CD4-positive, alpha-beta T cell (primary cell): Measurements from ENCODE around the gene TICRR. TPM values are rescaled to one million over a fixed set of nuclear protein-coding genes. Genes with fewer than 3 reads are reported as not detected.

ENCODE experiments used
- ATAC-seq: fragments of 200-7000 bp; cut with Tn5 transposase; one replicate; pipeline ENCODE4 v1.10.0; 2022; ENCODE audit warnings: mild to moderate bottlenecking; ENCODE audit not compliant: poor library complexity
- CTCF ChIA-PET: fragments of 350-600 bp; sonication (Branson Sonifier 250); formaldehyde crosslinking; loops from one replicate; lab custom pipeline; 2021; ENCODE audit warnings: antibody characterized with exemption, inconsistent platforms; lab: Charles Lee
- POLR2A ChIA-PET: fragments of 350-600 bp; sonication (Branson Sonifier 250); formaldehyde crosslinking; loops from one replicate; lab custom pipeline; 2021; ENCODE audit warnings: antibody characterized with exemption, inconsistent platforms; lab: Charles Lee
- DNase-seq, 14 experiments: peaks; one replicate each; pipeline ENCODE4 v3.0.0-alpha.2; 2013 to 2020; ENCODE audit warnings: mixed read lengths in 2 of 14
- H3K27ac ChIP-seq, 2 donors: one replicate each; pipeline versions ENCODE4 v1.5.1 to v1.7.0; 2013; ENCODE audit warnings: low read length in 2 of 2, low read depth in 1 of 2, mild to moderate bottlenecking in 1 of 2
- H3K27me3 ChIP-seq, 2 experiments: 1 replicate in 1 of 2; 2 replicates in 1 of 2; pipeline versions ENCODE4 v1.6.1 to v1.7.0; 2013; ENCODE audit warnings: low read length in 2 of 2, control low read depth in 1 of 2, mild to moderate bottlenecking in 1 of 2, moderate library complexity in 1 of 2; ENCODE audit not compliant: insufficient read depth in 2 of 2, control insufficient read depth in 1 of 2
- H3K36me3 ChIP-seq: one replicate; pipeline ENCODE4 v1.6.1; 2013; ENCODE audit warnings: low read length, control low read depth; ENCODE audit not compliant: insufficient read depth
- H3K4me1 ChIP-seq: one replicate; pipeline ENCODE4 v1.6.1; 2013; ENCODE audit warnings: low read length, control low read depth; ENCODE audit not compliant: insufficient read depth
- H3K4me3 ChIP-seq: one replicate; pipeline ENCODE4 v1.5.1; 2013; ENCODE audit warnings: mild to moderate bottlenecking, low read length, moderate library complexity
- H3K9me3 ChIP-seq, 2 experiments: 1 replicate in 1 of 2; 2 replicates in 1 of 2; pipeline versions ENCODE4 v1.6.1 to v1.7.0; 2013; ENCODE audit warnings: low read length in 2 of 2, mild to moderate bottlenecking in 2 of 2, control low read depth in 1 of 2, moderate library complexity in 1 of 2; ENCODE audit not compliant: control insufficient read depth in 1 of 2, insufficient read depth in 1 of 2
- H3K27ac Mint-ChIP-seq: one replicate; pipeline ENCODE4 v1.8.0; 2020; ENCODE audit warnings: mixed read lengths
- H3K27me3 Mint-ChIP-seq: one replicate; pipeline ENCODE4 v1.8.0; 2021; ENCODE audit warnings: mixed read lengths
- H3K36me3 Mint-ChIP-seq: one replicate; pipeline ENCODE4 v1.8.0; 2021; ENCODE audit warnings: low read depth, mixed read lengths
- H3K4me1 Mint-ChIP-seq: one replicate; pipeline ENCODE4 v1.8.0; 2021; ENCODE audit warnings: low read depth, mixed read lengths
- H3K4me3 Mint-ChIP-seq: one replicate; pipeline ENCODE4 v1.8.0; 2020; ENCODE audit warnings: mild to moderate bottlenecking, mixed read lengths
- H3K9me3 Mint-ChIP-seq: one replicate; pipeline ENCODE4 v1.8.0; 2020; ENCODE audit warnings: mixed read lengths
- intact Hi-C, 2 experiments: fragments of 100-400 bp; cut with DNase I in 1 of 2; cut with micrococcal nuclease in 1 of 2; formaldehyde crosslinking; loops; one replicate each; pipeline versions ENCODE4 v1.15.1 to v1.9.0; 2023 to 2025; cut with DNase I, micrococcal nuclease
- total RNA-seq, 174 experiments: library from RNA in 2 of 174; stranded (reverse) in 2 of 174; gene quantifications; one replicate each; pipeline ENCODE4 v1.2.3 and lab custom pipeline; 2021 to 2026
- TF ChIP-seq, protein P1 (sequence below): fragments of 200-600 bp; IDR thresholded peaks from one replicate; pipeline ENCODE4 v1.8.0; 2022; ENCODE audit warnings: antibody characterized with exemption, mild to moderate bottlenecking

The TICRR gene
- total RNA-seq, 2 experiments from 2014 or later, result 0.05 to 0.06 TPM

DNA sequence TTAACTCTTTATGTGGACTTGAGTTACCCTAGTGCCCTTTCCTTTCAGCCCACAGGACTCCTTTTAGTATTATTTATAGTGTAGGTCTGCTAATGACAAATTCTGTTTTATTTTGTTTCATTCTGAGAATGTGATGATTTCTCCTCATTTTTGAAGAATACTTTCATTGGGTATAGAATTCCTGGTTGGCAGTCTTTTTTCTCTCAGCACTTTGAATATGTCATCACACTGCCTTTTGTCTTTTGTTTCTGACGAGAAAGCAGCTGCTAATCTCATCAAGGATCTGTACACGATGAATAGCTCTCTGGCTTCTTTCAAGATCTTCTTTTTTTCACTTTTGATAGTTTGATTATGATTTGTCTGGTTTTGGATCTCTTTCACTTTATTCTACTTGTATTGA is 37.8 kb downstream of the TICRR start:
- TF ChIP-seq, protein P1, sequence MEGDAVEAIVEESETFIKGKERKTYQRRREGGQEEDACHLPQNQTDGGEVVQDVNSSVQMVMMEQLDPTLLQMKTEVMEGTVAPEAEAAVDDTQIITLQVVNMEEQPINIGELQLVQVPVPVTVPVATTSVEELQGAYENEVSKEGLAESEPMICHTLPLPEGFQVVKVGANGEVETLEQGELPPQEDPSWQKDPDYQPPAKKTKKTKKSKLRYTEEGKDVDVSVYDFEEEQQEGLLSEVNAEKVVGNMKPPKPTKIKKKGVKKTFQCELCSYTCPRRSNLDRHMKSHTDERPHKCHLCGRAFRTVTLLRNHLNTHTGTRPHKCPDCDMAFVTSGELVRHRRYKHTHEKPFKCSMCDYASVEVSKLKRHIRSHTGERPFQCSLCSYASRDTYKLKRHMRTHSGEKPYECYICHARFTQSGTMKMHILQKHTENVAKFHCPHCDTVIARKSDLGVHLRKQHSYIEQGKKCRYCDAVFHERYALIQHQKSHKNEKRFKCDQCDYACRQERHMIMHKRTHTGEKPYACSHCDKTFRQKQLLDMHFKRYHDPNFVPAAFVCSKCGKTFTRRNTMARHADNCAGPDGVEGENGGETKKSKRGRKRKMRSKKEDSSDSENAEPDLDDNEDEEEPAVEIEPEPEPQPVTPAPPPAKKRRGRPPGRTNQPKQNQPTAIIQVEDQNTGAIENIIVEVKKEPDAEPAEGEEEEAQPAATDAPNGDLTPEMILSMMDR, result no peak
- ATAC-seq (no peak), DNase-seq (no peak)
- no peaks in the 10 kb centered on the region for H3K36me3 ChIP-seq
- Mint-ChIP-seq H3K27me3 (no peaks in the 10 kb centered on the region), H3K36me3 (peaks cover 11% of the 10 kb centered on the region), H3K4me3 (no peak overlapping the region), H3K9me3 (peaks cover 13% of the 10 kb centered on the region), H3K27ac (no peak overlapping the region), H3K4me1 (no peaks in the 10 kb centered on the region)
- H3K9me3 ChIP-seq, result peaks cover 14 to 20% of the 10 kb centered on the region in 2 experiments
- ChIA-PET POLR2A (no interaction called here), CTCF (no interaction called here)
- intact Hi-C loops, result no loop called here
- no peaks in the 10 kb centered on the region for H3K4me1 ChIP-seq
- no peak overlapping the region for H3K27ac ChIP-seq
- H3K4me3 ChIP-seq, result no peak overlapping the region
- H3K27me3 ChIP-seq, result no peaks in the 10 kb centered on the region

DNA sequence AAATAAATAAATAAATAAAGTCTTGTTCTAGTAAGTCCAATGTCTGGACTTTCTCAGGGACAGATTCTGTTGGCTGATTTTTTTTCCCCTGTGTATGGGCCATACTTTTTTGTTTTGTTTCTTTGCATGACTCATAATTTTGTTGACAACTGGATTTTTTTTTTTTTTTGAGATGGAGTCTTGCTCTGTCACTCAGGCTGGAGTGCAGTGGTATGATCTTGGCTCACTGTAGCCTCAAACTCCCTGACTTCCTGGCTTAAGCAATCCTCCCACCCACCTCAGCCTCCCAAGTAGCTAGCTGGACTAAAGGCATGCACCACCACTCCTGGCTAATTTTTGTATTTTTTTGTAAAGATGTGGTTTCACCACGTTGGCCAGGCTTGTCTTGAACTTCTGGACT is 38.9 kb downstream of the TICRR start:
- POLR2A ChIA-PET, result no interaction called here
- no peak for ATAC-seq
- Histone ChIP-seq H3K4me1 (no peaks in the 10 kb centered on the region), H3K36me3 (no peaks in the 10 kb centered on the region), H3K27me3 (no peaks in the 10 kb centered on the region), H3K9me3 (peaks cover 14 to 20% of the 10 kb centered on the region in 2 experiments), H3K4me3 (no peak overlapping the region), H3K27ac (no peak overlapping the region)
- CTCF ChIA-PET, result no interaction called here
- TF ChIP-seq, protein P1, result no peak
- peaks cover 13% of the 10 kb centered on the region for H3K9me3 Mint-ChIP-seq
- H3K4me3 Mint-ChIP-seq, result no peak overlapping the region
- intact Hi-C loops, result no loop called here
- H3K4me1 Mint-ChIP-seq, result no peaks in the 10 kb centered on the region
- H3K36me3 Mint-ChIP-seq, result peaks cover 11% of the 10 kb centered on the region
- no peak for DNase-seq
- no peak overlapping the region for H3K27ac Mint-ChIP-seq
- no peaks in the 10 kb centered on the region for H3K27me3 Mint-ChIP-seq

DNA sequence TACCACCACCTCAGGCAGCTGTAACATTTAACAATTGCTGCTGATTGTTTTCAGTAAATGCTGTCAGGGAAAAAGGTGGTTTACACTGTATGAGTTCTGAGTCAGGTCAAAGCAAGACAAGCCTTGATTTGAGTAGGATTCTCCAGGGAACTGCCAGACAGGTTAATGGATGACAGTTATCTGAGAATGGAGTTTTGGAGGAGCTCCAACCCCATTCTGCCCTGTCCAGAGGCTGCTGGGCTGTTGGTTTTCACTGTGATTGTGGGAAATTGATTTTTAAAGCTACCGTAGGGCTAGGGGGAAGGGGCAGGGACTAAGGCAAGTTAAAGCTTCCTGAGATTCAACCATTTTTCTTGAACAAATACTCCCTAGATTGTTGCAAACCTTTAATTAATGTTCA is 39.9 kb downstream of the TICRR start:
- TF ChIP-seq, protein P1, result no peak
- intact Hi-C loops, result no loop called here
- Mint-ChIP-seq H3K27me3 (no peaks in the 10 kb centered on the region), H3K4me3 (no peak overlapping the region), H3K4me1 (no peaks in the 10 kb centered on the region), H3K9me3 (peaks cover 13% of the 10 kb centered on the region), H3K36me3 (peaks cover 11% of the 10 kb centered on the region), H3K27ac (no peak overlapping the region)
- ATAC-seq, result no peak
- Histone ChIP-seq H3K27me3 (no peaks in the 10 kb centered on the region), H3K4me3 (no peak overlapping the region), H3K36me3 (no peaks in the 10 kb centered on the region), H3K4me1 (no peaks in the 10 kb centered on the region), H3K27ac (no peak overlapping the region), H3K9me3 (peaks cover 14 to 20% of the 10 kb centered on the region in 2 experiments)
- ChIA-PET CTCF (no interaction called here), POLR2A (no interaction called here)
- DNase-seq, result no peak
